ENCODE data around the gene UTP14C.

DNA sequence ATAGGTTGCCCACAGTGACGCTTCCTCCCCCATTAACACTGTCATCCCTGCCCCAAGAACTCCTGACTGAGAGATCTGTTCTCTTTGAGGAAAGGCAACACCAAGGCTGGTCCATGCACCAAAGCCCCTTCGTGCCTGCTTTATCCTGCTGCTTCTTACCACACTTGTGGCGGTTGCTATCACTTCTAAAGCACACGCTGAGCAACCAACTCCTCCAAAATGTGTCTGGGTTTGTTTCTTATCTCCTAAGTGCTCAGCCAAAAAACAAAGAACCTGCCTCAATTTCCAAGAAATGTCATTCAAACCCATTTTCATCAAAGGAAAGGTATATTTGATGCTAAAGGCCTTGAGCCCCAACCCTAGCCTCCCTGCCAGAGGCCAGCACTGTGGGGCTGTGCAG is 27.9 kb upstream of the UTP14C start:
- TF ChIP-seq, protein P1, sequence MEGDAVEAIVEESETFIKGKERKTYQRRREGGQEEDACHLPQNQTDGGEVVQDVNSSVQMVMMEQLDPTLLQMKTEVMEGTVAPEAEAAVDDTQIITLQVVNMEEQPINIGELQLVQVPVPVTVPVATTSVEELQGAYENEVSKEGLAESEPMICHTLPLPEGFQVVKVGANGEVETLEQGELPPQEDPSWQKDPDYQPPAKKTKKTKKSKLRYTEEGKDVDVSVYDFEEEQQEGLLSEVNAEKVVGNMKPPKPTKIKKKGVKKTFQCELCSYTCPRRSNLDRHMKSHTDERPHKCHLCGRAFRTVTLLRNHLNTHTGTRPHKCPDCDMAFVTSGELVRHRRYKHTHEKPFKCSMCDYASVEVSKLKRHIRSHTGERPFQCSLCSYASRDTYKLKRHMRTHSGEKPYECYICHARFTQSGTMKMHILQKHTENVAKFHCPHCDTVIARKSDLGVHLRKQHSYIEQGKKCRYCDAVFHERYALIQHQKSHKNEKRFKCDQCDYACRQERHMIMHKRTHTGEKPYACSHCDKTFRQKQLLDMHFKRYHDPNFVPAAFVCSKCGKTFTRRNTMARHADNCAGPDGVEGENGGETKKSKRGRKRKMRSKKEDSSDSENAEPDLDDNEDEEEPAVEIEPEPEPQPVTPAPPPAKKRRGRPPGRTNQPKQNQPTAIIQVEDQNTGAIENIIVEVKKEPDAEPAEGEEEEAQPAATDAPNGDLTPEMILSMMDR (IDR thresholded peaks at IDR 0.05), result no peak
- TF ChIP-seq POLR2A (IDR thresholded peaks at IDR 0.05), result no peak

Measured in body of pancreas (tissue), 4 donors.